22Rv1 (cell line): Measurements from ENCODE around the gene OTUB2.

Experiments used
- ZFX ChIP-seq: fragments of 450-650 bp; IDR thresholded peaks from 2 replicates; pipeline ENCODE4 v1.6.1; 2017; ENCODE audit warnings: antibody characterized with exemption, borderline replicate concordance
- TF ChIP-seq, protein P1 (sequence below): fragments of 450-650 bp; IDR thresholded peaks from 2 replicates; pipeline ENCODE4 v1.5.1; 2017; ENCODE audit warnings: mild to moderate bottlenecking

DNA sequence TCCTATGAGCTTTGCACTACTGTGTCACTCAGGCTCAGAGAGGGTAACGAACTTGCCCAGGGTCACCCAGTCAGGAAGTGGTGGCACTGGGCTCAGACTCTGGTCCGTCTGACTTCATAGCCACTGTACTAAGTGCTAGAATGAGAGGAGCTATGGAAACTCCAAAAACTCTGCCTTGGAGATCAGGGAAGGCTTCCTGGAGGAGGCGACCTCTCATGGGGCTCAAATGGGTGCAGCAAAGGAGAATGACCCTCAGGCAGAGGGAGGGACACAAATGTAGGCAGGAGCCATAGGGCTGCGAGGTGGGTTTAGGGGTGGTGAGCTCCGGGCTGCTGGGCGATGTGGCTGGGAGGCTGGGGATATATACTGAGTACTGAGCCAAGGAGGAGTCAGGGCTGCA lies 25.9 kb upstream of the OTUB2 start:
- TF ChIP-seq, protein P1, sequence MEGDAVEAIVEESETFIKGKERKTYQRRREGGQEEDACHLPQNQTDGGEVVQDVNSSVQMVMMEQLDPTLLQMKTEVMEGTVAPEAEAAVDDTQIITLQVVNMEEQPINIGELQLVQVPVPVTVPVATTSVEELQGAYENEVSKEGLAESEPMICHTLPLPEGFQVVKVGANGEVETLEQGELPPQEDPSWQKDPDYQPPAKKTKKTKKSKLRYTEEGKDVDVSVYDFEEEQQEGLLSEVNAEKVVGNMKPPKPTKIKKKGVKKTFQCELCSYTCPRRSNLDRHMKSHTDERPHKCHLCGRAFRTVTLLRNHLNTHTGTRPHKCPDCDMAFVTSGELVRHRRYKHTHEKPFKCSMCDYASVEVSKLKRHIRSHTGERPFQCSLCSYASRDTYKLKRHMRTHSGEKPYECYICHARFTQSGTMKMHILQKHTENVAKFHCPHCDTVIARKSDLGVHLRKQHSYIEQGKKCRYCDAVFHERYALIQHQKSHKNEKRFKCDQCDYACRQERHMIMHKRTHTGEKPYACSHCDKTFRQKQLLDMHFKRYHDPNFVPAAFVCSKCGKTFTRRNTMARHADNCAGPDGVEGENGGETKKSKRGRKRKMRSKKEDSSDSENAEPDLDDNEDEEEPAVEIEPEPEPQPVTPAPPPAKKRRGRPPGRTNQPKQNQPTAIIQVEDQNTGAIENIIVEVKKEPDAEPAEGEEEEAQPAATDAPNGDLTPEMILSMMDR = no peak
- no peak for TF ChIP-seq ZFX
